GM18526 (cell line): ENCODE measurements around the gene ARHGEF40.

ENCODE experiments used
- POLR2A ChIP-seq: IDR thresholded peaks from 3 replicates; pipeline ENCODE4 v1.6.1; 2011; ENCODE audit not compliant: insufficient read length; ENCODE audit errors: extremely low read depth

ARHGEF40 gene

GRCh38 chr14:21070083-21070609 lies at the start of gene ARHGEF40:
ARHGEF40 (plus strand) TSS chr14:21070304; CDS start chr14:21070397, 93 bp downstream.
- TF ChIP-seq POLR2A, result no peak

- TF ChIP-seq POLR2A, result no peak
These were observed 49.0 kb upstream of the ARHGEF40 start for GRCh38 chr14:21020977-21021545.

GRCh38 chr14:21022686-21023085 lies 47.4 kb upstream of the ARHGEF40 start:
- no peak for TF ChIP-seq POLR2A

GRCh38 chr14:21023174-21023573 lies 46.9 kb upstream of the ARHGEF40 start:
- no peak for TF ChIP-seq POLR2A

- no peak for TF ChIP-seq POLR2A
These were observed 46.1 kb upstream of the ARHGEF40 start for GRCh38 chr14:21023817-21024584.

- TF ChIP-seq POLR2A, result no peak
These were observed 45.3 kb upstream of the ARHGEF40 start, which contains the start of gene NDRG2 for GRCh38 chr14:21024585-21025370. NDRG2 (minus strand) TSS chr14:21025061; CDS start chr14:21023315, 1,746 bp downstream.

- no peak for TF ChIP-seq POLR2A
These were observed 44.5 kb upstream of the ARHGEF40 start for GRCh38 chr14:21025371-21026273.

- no peak for TF ChIP-seq POLR2A
These were observed 43.7 kb upstream of the ARHGEF40 start for GRCh38 chr14:21026274-21026987.

- TF ChIP-seq POLR2A, result no peak
These were observed 43.2 kb upstream of the ARHGEF40 start for GRCh38 chr14:21026988-21027315.

- TF ChIP-seq POLR2A, result no peak
These were observed 40.2 kb upstream of the ARHGEF40 start, which contains the start of gene TPPP2 for GRCh38 chr14:21029917-21030316. TPPP2 (plus strand) TSS chr14:21030217; CDS start chr14:21030582, 365 bp downstream.

GRCh38 chr14:21030531-21030930 lies 39.6 kb upstream of the ARHGEF40 start:
- no peak for TF ChIP-seq POLR2A

- no peak for TF ChIP-seq POLR2A
These were observed 37.6 kb upstream of the ARHGEF40 start for GRCh38 chr14:21032326-21033132.

GRCh38 chr14:21033133-21033698 lies 36.9 kb upstream of the ARHGEF40 start:
- no peak for TF ChIP-seq POLR2A

GRCh38 chr14:21034707-21035106 lies 35.4 kb upstream of the ARHGEF40 start, which contains the start of gene RNASE13:
RNASE13 (minus strand) TSS chr14:21034807; CDS start chr14:21034288, 519 bp downstream.
- TF ChIP-seq POLR2A, result no peak
